ENCODE data around the gene SEMA5B.

The SEMA5B gene

GRCh38 chr3:122912772-122913538, 114.6 kb downstream of the SEMA5B start:
- no peak for TF ChIP-seq CTCF (IDR thresholded peaks at IDR 0.05; ENCODE audit: extremely low read depth, missing control alignments)
- DNase-seq (ENCODE audit: low spot score) = no peak

GRCh38 chr3:122911901-122912300, 115.7 kb downstream of the SEMA5B start:
- no peak for TF ChIP-seq CTCF (IDR thresholded peaks at IDR 0.05; ENCODE audit: extremely low read depth, missing control alignments)

GRCh38 chr3:122908251-122908650, 119.3 kb downstream of the SEMA5B start:
- no peak for TF ChIP-seq CTCF (IDR thresholded peaks at IDR 0.05; ENCODE audit: extremely low read depth, missing control alignments)
- DNase-seq (ENCODE audit: low spot score) = no peak

More at GRCh38 chr3:122911901-122912300, 115.7 kb downstream of the SEMA5B start:
- no peak for DNase-seq (ENCODE audit: low spot score)

- no peak for DNase-seq (ENCODE audit: low spot score)
- TF ChIP-seq CTCF (IDR thresholded peaks at IDR 0.05; ENCODE audit: extremely low read depth, missing control alignments) = no peak
Measured at GRCh38 chr3:122907471-122907870, 120.1 kb downstream of the SEMA5B start.

GRCh38 chr3:122903171-122903570, 124.4 kb downstream of the SEMA5B start:
- TF ChIP-seq CTCF (IDR thresholded peaks at IDR 0.05; ENCODE audit: extremely low read depth, missing control alignments) = no peak
- no peak for DNase-seq (ENCODE audit: low spot score)

- no peak for DNase-seq (ENCODE audit: low spot score)
- no peak for TF ChIP-seq CTCF (IDR thresholded peaks at IDR 0.05; ENCODE audit: extremely low read depth, missing control alignments)
Measured at GRCh38 chr3:122902326-122902725, 125.2 kb downstream of the SEMA5B start.

- no peak for DNase-seq (ENCODE audit: low spot score)
- TF ChIP-seq CTCF (IDR thresholded peaks at IDR 0.05; ENCODE audit: extremely low read depth, missing control alignments) = no peak
Measured at GRCh38 chr3:122898298-122898697, 129.3 kb downstream of the SEMA5B start.

Data from GM20000 (cell line).